SK-N-MC (cell line): ENCODE data around the gene TMEM247.

Experiments
- EZH2 ChIP-seq: fragments of 200-600 bp; sonication (generic); IDR thresholded peaks from one replicate; pipeline ENCODE4 v1.6.1; 2017; ENCODE audit warnings: antibody characterized with exemption
- POLR2AphosphoS5 ChIP-seq: IDR thresholded peaks from 2 replicates; pipeline ENCODE4 v1.6.1; 2012; ENCODE audit warnings: mild to moderate bottlenecking, low read depth, low read length, borderline replicate concordance

DNA sequence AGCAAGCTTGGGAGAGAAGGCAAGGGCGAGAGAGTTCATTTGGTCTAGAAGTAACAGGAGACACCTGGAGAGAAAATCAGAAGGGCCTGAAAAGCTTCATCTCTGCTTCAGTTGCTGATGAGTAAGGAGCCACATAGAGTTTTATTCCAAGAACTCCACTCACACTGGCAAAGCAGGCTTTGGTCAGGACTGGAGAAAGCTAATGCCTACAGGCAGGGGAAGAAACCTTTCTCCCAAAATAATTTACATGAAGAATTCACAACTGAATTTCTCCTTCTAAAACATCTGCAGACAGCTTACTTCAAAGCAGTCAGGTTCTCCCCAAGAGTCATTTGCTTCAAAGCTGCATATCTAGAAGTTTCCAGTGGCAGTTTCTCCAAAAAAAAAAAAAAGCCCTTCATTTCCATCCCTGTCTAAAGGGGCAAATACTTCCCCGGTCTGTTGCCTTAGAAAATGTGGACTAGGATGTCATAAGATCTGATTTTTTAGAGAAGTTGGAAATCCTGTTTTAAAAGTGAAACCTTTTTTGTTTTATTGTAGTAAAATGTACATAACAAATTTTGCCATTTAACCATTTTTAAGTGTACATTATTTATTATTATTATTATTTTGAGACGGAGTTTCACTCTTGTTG lies 46.3 kb downstream of the TMEM247 start:
- TF ChIP-seq EZH2 (no peak), POLR2AphosphoS5 (no peak)
